ENCODE data around the gene WNT3A. TPM values are rescaled to one million over a fixed set of nuclear protein-coding genes. Genes with fewer than 3 reads are reported as not detected.

WNT3A gene
- total and polyA plus RNA-seq, 9 of the 15 experiments (the other 6 are each of a cell fraction or from before 2014, with no cell fraction given), result not detected

DNA sequence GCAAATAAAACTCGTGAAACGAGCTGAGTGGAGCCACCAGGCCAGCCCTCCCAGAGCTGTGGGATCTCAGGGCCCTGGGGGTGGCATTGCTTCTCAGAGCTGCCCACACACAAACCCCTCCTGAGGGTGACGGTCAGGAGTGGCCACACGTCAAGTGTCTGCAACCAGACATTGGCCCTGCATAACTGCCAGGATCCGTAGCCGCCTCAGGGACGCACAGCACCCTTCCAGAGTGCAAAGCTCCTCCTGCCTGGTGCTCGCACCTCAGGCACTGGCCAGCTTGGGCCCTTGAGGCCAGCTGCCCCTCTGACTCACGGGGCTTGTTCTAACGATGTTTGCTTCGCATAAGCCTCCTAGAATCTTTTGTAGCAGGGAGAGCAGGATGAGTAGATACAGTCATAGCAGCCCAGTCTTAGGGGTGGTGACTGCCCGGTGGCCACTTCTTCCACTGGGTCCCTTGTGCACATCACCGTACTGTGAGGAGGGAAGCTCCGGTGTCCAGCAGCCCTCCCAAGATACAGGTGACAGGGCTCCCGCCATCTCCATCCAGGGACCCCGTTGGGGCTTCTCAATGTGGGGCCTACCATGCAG, 5.0 kb downstream of the WNT3A start:
- no TSS peak for BruUV-seq (replicated peaks)
- Histone ChIP-seq H3K4me1 (replicated peaks in 1 of 2; ENCODE audit: control insufficient read depth in 2 of 2, insufficient read depth in 2 of 2, low read length in 2 of 2) (peaks cover 0 to 29% of the 10 kb centered on the region in 2 experiments; a peak in 2 of 5 replicates), H4K20me1 (replicated peaks; ENCODE audit: control insufficient read depth, insufficient read depth, low read length) (peaks cover 4% of the 10 kb centered on the region; the same call in 1 of the 2 replicates), H3K79me2 (ENCODE audit: control insufficient read depth, insufficient read depth, low read length) (no peaks in the 10 kb centered on the region), H3K9ac (ENCODE audit: insufficient read depth in 1 of 2, low read depth in 2 of 2, low read length in 2 of 2) (no peak overlapping the region), H3K9me1 (ENCODE audit: control insufficient read depth, insufficient read depth, low read length) (peaks cover 3% of the 10 kb centered on the region), H3K4me2 (ENCODE audit: insufficient read depth, low read length) (no peak overlapping the region), H3K9me3 (replicated peaks; ENCODE audit: control insufficient read depth, insufficient read depth, low read depth, low read length) (no peaks in the 10 kb centered on the region), H3K27me3 (ENCODE audit: control insufficient read depth in 2 of 2, insufficient read depth in 2 of 2, low read length in 2 of 2) (peaks cover 62 to 96% of the 10 kb centered on the region in 2 experiments), H3K4me3 (no peak overlapping the region), H3K36me3 (ENCODE audit: control insufficient read depth, insufficient read depth, low read length) (no peaks in the 10 kb centered on the region), H2AFZ (ENCODE audit: low read depth, low read length) (no peak overlapping the region), H3K27ac (ENCODE audit: extremely low read depth, low read depth, low read length) (no peak overlapping the region)
- DNase-seq (ENCODE audit: extremely low read depth in 1 of 4, low spot score in 3 of 4) (peak in 1 of 4 experiments; percentile 8), FAIRE-seq (no peak), ATAC-seq (no peak)
- CTCF ChIA-PET (ENCODE audit: low intra/inter-chr PET ratio), result no interaction called here
- intact Hi-C loops (cut with micrococcal nuclease) (no loop called here), in situ Hi-C loops (cut with MboI) (no loop called here)
- POLR2A ChIA-PET, result no interaction called here
- TF ChIP-seq ZNF764 (CRISPR knock-in tag; IDR thresholded peaks at IDR 0.05; ENCODE audit: low read depth) (no peak), ZNF75A (CRISPR knock-in tag; IDR thresholded peaks at IDR 0.05) (no peak), THRAP3 (IDR thresholded peaks at IDR 0.05; ENCODE audit: borderline replicate concordance) (no peak), NELFE (IDR thresholded peaks at IDR 0.05; ENCODE audit: insufficient read depth, insufficient read length) (no peak), ZNF707 (CRISPR knock-in tag; conservative IDR thresholded peaks at IDR 0.05) (no peak)
- TF ChIP-seq, protein P1, sequence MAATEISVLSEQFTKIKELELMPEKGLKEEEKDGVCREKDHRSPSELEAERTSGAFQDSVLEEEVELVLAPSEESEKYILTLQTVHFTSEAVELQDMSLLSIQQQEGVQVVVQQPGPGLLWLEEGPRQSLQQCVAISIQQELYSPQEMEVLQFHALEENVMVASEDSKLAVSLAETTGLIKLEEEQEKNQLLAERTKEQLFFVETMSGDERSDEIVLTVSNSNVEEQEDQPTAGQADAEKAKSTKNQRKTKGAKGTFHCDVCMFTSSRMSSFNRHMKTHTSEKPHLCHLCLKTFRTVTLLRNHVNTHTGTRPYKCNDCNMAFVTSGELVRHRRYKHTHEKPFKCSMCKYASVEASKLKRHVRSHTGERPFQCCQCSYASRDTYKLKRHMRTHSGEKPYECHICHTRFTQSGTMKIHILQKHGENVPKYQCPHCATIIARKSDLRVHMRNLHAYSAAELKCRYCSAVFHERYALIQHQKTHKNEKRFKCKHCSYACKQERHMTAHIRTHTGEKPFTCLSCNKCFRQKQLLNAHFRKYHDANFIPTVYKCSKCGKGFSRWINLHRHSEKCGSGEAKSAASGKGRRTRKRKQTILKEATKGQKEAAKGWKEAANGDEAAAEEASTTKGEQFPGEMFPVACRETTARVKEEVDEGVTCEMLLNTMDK (IDR thresholded peaks at IDR 0.05; ENCODE audit: borderline replicate concordance, insufficient read depth, low read depth, low read length, poor library complexity, severe bottlenecking), result no peak
- TF ChIP-seq, protein P2, sequence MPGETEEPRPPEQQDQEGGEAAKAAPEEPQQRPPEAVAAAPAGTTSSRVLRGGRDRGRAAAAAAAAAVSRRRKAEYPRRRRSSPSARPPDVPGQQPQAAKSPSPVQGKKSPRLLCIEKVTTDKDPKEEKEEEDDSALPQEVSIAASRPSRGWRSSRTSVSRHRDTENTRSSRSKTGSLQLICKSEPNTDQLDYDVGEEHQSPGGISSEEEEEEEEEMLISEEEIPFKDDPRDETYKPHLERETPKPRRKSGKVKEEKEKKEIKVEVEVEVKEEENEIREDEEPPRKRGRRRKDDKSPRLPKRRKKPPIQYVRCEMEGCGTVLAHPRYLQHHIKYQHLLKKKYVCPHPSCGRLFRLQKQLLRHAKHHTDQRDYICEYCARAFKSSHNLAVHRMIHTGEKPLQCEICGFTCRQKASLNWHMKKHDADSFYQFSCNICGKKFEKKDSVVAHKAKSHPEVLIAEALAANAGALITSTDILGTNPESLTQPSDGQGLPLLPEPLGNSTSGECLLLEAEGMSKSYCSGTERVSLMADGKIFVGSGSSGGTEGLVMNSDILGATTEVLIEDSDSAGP (CRISPR knock-in tag; IDR thresholded peaks at IDR 0.05), result no peak
- TF ChIP-seq, protein P3, sequence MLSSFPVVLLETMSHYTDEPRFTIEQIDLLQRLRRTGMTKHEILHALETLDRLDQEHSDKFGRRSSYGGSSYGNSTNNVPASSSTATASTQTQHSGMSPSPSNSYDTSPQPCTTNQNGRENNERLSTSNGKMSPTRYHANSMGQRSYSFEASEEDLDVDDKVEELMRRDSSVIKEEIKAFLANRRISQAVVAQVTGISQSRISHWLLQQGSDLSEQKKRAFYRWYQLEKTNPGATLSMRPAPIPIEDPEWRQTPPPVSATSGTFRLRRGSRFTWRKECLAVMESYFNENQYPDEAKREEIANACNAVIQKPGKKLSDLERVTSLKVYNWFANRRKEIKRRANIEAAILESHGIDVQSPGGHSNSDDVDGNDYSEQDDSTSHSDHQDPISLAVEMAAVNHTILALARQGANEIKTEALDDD (IDR thresholded peaks at IDR 0.05), result no peak
- WGBS (ENCODE audit: insufficient coverage, low coverage, missing lambda C conversion rate), result under 1% methylated on average over 16 of the region's 16 CpGs
